GM23248 (cell line): Measurements from ENCODE around the gene NME4. TPM values are rescaled to one million over a fixed set of nuclear protein-coding genes. Genes with fewer than 3 reads are reported as not detected.

ENCODE experiments used
- DNase-seq: peaks from one replicate; pipeline ENCODE4 v3.0.0-alpha.2; 2015
- H2AFZ ChIP-seq: fragments of 200-600 bp; sonication (generic); 2 replicates; pipeline ENCODE4 v1.6.1; 2016; ENCODE audit warnings: antibody characterized with exemption
- H3F3A ChIP-seq: fragments of 200-600 bp; sonication (generic); 2 replicates; pipeline ENCODE4 v1.6.1; 2016; ENCODE audit warnings: mild to moderate bottlenecking, antibody characterized with exemption, mixed run types; ENCODE audit not compliant: insufficient read depth
- H3K27ac ChIP-seq: fragments of 200-600 bp; sonication (generic); 2 replicates; pipeline ENCODE4 v1.5.1; 2016; ENCODE audit warnings: mild to moderate bottlenecking
- H3K27me3 ChIP-seq: fragments of 200-600 bp; sonication (generic); replicated peaks from 2 replicates; pipeline ENCODE4 v1.6.1; 2016; ENCODE audit warnings: mild to moderate bottlenecking; ENCODE audit not compliant: insufficient read depth
- H3K36me3 ChIP-seq: fragments of 200-600 bp; sonication (generic); 2 replicates; pipeline ENCODE4 v1.6.1; 2016; ENCODE audit warnings: low read depth, mild to moderate bottlenecking
- H3K4me1 ChIP-seq: fragments of 200-600 bp; sonication (generic); 2 replicates; pipeline ENCODE4 v1.6.1; 2016; ENCODE audit warnings: mild to moderate bottlenecking; ENCODE audit not compliant: insufficient read depth
- H3K4me2 ChIP-seq: fragments of 200-600 bp; sonication (generic); one replicate; pipeline ENCODE4 v1.6.1; 2016; ENCODE audit warnings: mild to moderate bottlenecking; ENCODE audit not compliant: unreplicated experiment
- H3K4me3 ChIP-seq: fragments of 200-600 bp; sonication (generic); 2 replicates; pipeline ENCODE4 v1.5.1; 2016; ENCODE audit warnings: mild to moderate bottlenecking
- H3K79me2 ChIP-seq: fragments of 200-600 bp; sonication (generic); 2 replicates; pipeline ENCODE4 v1.6.1; 2016; ENCODE audit warnings: mild to moderate bottlenecking; ENCODE audit not compliant: insufficient read depth
- H3K9ac ChIP-seq: fragments of 200-600 bp; sonication (generic); 2 replicates; pipeline ENCODE4 v1.6.1; 2016; ENCODE audit warnings: mild to moderate bottlenecking
- H3K9me2 ChIP-seq: fragments of 200-600 bp; sonication (generic); 2 replicates; pipeline ENCODE4 v1.6.1; 2016; ENCODE audit warnings: mixed run types, mild to moderate bottlenecking, moderate library complexity; ENCODE audit not compliant: insufficient read depth
- H3K9me3 ChIP-seq: fragments of 200-600 bp; sonication (generic); one replicate; pipeline ENCODE4 v1.6.1; 2017; ENCODE audit warnings: low read depth
- H4K20me1 ChIP-seq: fragments of 200-600 bp; sonication (generic); 2 replicates; pipeline ENCODE4 v1.6.0; 2016; ENCODE audit not compliant: insufficient read depth
- EZH2 ChIP-seq: fragments of 200-600 bp; sonication (generic); IDR thresholded peaks from 2 replicates; pipeline ENCODE4 v1.6.1; 2018; ENCODE audit warnings: antibody characterized with exemption, mild to moderate bottlenecking; ENCODE audit not compliant: insufficient read depth, poor library complexity, severe bottlenecking
- EZH2phosphoT487 ChIP-seq: fragments of 200-600 bp; sonication (generic); IDR thresholded peaks from 2 replicates; pipeline ENCODE4 v1.6.1; 2018; ENCODE audit warnings: antibody characterized with exemption, moderate library complexity, mild to moderate bottlenecking, low read depth; ENCODE audit not compliant: insufficient read depth
- WGBS, 2 experiments: methylation state at CpG; one replicate each; pipeline ENCODE4 v1.1.6; 2015 to 2017; ENCODE audit warnings: low lambda C conversion rate in 2 of 2, low coverage in 1 of 2; ENCODE audit errors: missing lambda C conversion rate in 2 of 2; 5-methylcytosine and 5-hydroxymethylcytosine counted together
- in situ Hi-C: fragments of 300-500 bp; cut with MboI; formaldehyde crosslinking; loops from 2 replicates; pipeline ENCODE4 v1.15.0; 2020
- polyA plus RNA-seq: library from polyadenylated mRNA; unstranded; fragments of >200 nt; fragmentation: Nextera tagmentation; extraction: Ambion mirVana; gene quantifications from 2 replicates; pipeline ENCODE4 v1.2.1, GENCODE V29; 2016
- total RNA-seq: library from RNA; depleted of rRNA; stranded (reverse); fragments of >200 nt; shearing (Covaris generic); gene quantifications from 2 replicates; pipeline ENCODE4 v1.2.3, GENCODE V29; 2014

NME4 gene
- total and polyA plus RNA-seq, 2 experiments from 2014 or later = 175 to 283 TPM

- peaks cover 8% of the 10 kb centered on the region for H3K4me1 ChIP-seq
These were observed 45.0 kb upstream of the NME4 start for GRCh38 chr16:351804-352520.

GRCh38 chr16:352547-353403 lies 44.2 kb upstream of the NME4 start, which contains the start of gene AXIN1:
AXIN1 (minus strand) TSS chr16:352723; CDS start chr16:347025, 5,698 bp downstream.
- Histone ChIP-seq H3K4me1 (peaks cover 8% of the 10 kb centered on the region), H3K27ac (no peak within 1 kb of the TSS), H3K9me2 (no peaks in the 10 kb centered on the region), H3K79me2 (peaks cover 40% of the 10 kb centered on the region), H3K36me3 (no peaks in the 10 kb centered on the region), H3K4me3 (peak within 1 kb of the TSS; percentile 86), H3F3A (no peaks in the 10 kb centered on the region), H3K27me3 (no peaks in the 10 kb centered on the region), H3K9me3 (no peaks in the 10 kb centered on the region), H3K4me2 (peak within 1 kb of the TSS; percentile 90), H2AFZ (peak within 1 kb of the TSS; percentile 55), H4K20me1 (peaks cover 2% of the 10 kb centered on the region; the same call in 1 of the 2 replicates), H3K9ac (peak within 1 kb of the TSS; percentile 81)
- in situ Hi-C loops = no loop called here
- 0 to 4% methylated on average over 4 to 85 of the region's 113 CpGs for WGBS, 2 experiments
- peak; percentile 94 for DNase-seq
- TF ChIP-seq EZH2 (no peak), EZH2phosphoT487 (no peak)

More at GRCh38 chr16:351804-352520, 45.0 kb upstream of the NME4 start:
- 1 to 2% methylated on average over 25 to 45 of the region's 95 CpGs for WGBS, 2 experiments
- H3K9ac ChIP-seq = peak overlapping the region; percentile 81
- H3K27me3 ChIP-seq = no peaks in the 10 kb centered on the region
- H3K27ac ChIP-seq = no peak overlapping the region
- peak overlapping the region; percentile 90 for H3K4me2 ChIP-seq
- H3K9me3 ChIP-seq = no peaks in the 10 kb centered on the region
- peak overlapping the region; percentile 55 for H2AFZ ChIP-seq
- in situ Hi-C loops = no loop called here
- H3K79me2 ChIP-seq = peaks cover 48% of the 10 kb centered on the region
- no peaks in the 10 kb centered on the region for H3K9me2 ChIP-seq
- H4K20me1 ChIP-seq = peaks cover 2% of the 10 kb centered on the region; the same call in 1 of the 2 replicates
- peak overlapping the region; percentile 86 for H3K4me3 ChIP-seq
- TF ChIP-seq EZH2 (no peak), EZH2phosphoT487 (no peak)
- H3K36me3 ChIP-seq = no peaks in the 10 kb centered on the region
- DNase-seq = peak; percentile 61
- H3F3A ChIP-seq = no peaks in the 10 kb centered on the region

GRCh38 chr16:353404-354290 lies 43.4 kb upstream of the NME4 start:
- 71 to 85% methylated on average over 18 to 21 of the region's 25 CpGs for WGBS, 2 experiments
- TF ChIP-seq EZH2phosphoT487 = no peak
- no peak for TF ChIP-seq EZH2
- Histone ChIP-seq H4K20me1 (no peaks in the 10 kb centered on the region), H3K4me2 (no peak overlapping the region), H3K9me3 (no peaks in the 10 kb centered on the region), H3K4me3 (peak overlapping the region; percentile 17; the same call in 1 of the 2 replicates), H3K27ac (no peak overlapping the region), H3F3A (no peaks in the 10 kb centered on the region), H3K36me3 (no peaks in the 10 kb centered on the region), H2AFZ (0 out of 2 replicates have a peak overlapping the region, but pooled peaks have one; percentile 21), H3K79me2 (peaks cover 32% of the 10 kb centered on the region), H3K27me3 (no peaks in the 10 kb centered on the region), H3K9me2 (no peaks in the 10 kb centered on the region), H3K9ac (no peak overlapping the region), H3K4me1 (peaks cover 8% of the 10 kb centered on the region)
- peak; percentile 33 for DNase-seq
- in situ Hi-C loops = no loop called here
